GM18870 (cell line): ENCODE results near the gene GPR132.

Source experiments
- ATAC-seq: cut with Tn5 transposase; IDR thresholded peaks from one replicate; pipeline ENCODE4 v1.9.1; 2021; ENCODE audit warnings: moderate library complexity; ENCODE audit not compliant: unreplicated experiment

GPR132 gene

GRCh38 chr14:105063056-105063455 is 2.2 kb downstream of the GPR132 start:
- ATAC-seq = no peak

GRCh38 chr14:105062048-105062433 is 3.2 kb downstream of the GPR132 start:
- ATAC-seq = no peak

- no peak for ATAC-seq
Observed at GRCh38 chr14:105061428-105062047, 3.7 kb downstream of the GPR132 start.

GRCh38 chr14:105060751-105061427 is 4.3 kb downstream of the GPR132 start:
- ATAC-seq = no peak

GRCh38 chr14:105059925-105060565 is 5.2 kb downstream of the GPR132 start:
- ATAC-seq = no peak

GRCh38 chr14:105059035-105059924 is 6.0 kb downstream of the GPR132 start:
- ATAC-seq = no peak

GRCh38 chr14:105058521-105059034 is 6.7 kb downstream of the GPR132 start:
- ATAC-seq = no peak

- ATAC-seq = no peak
Observed at GRCh38 chr14:105056303-105056831, 8.9 kb downstream of the GPR132 start.

- ATAC-seq = no peak
Observed at GRCh38 chr14:105055736-105056302, 9.4 kb downstream of the GPR132 start.

GRCh38 chr14:105055334-105055733 is 9.9 kb downstream of the GPR132 start:
- ATAC-seq = no peak

- no peak for ATAC-seq
Observed at GRCh38 chr14:105053996-105054395, 11.2 kb downstream of the GPR132 start.

- no peak for ATAC-seq
Observed at GRCh38 chr14:105053421-105053820, 11.8 kb downstream of the GPR132 start.

- ATAC-seq = no peak
Observed at GRCh38 chr14:105052110-105052458, 13.1 kb downstream of the GPR132 start.

- ATAC-seq = no peak
Observed at GRCh38 chr14:105051182-105052109, 13.8 kb downstream of the GPR132 start.

GRCh38 chr14:105050551-105050897 is 14.7 kb downstream of the GPR132 start:
- ATAC-seq = no peak

GRCh38 chr14:105049753-105050550 is 15.3 kb downstream of the GPR132 start:
- ATAC-seq = no peak

GRCh38 chr14:105047283-105048016 is 17.8 kb downstream of the GPR132 start:
- no peak for ATAC-seq

GRCh38 chr14:105046891-105047282 is 18.3 kb downstream of the GPR132 start:
- no peak for ATAC-seq
